Raji (cell line): ENCODE data around the gene PARD6B.

Source experiments
- POLR2A ChIP-seq: IDR thresholded peaks from 2 replicates; pipeline ENCODE4 v1.6.1; 2011; ENCODE audit warnings: low read depth, low read length, control low read depth; ENCODE audit not compliant: insufficient read depth

PARD6B gene

DNA sequence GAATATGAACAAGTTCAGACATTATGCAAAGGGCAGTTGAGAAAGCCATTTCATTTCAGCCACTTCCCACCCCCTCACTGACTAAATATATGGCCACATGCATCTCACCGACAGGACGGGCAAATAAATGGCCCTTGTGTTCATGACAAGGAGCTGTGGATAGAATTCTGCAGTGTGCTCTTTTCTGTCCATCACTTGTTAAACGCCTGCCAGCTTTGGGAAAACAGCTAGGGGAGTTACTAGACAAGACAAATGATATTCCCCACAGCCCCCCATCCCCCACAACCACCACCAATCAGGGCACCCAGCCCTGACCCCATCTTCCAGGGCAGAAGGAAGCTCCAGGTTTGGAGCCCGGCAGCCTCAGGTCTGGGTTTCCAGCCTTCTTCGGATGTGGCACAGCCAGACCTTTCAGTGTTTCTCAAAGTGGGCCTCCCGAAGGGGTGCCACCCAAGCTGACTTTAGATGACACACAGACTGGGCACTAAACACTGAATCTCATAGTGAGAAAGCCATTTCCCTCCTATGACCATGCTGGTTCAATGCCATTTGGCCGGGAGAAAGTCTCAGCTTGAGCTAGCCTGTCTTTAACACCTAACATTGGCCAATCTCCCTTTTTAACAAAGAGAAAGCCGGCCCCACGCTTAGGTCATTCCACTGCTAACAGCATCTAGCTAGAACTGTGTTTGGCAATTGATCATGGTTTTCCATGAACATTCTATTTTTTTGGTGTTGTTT lies 36.1 kb upstream of the PARD6B start:
- TF ChIP-seq POLR2A = no peak

DNA sequence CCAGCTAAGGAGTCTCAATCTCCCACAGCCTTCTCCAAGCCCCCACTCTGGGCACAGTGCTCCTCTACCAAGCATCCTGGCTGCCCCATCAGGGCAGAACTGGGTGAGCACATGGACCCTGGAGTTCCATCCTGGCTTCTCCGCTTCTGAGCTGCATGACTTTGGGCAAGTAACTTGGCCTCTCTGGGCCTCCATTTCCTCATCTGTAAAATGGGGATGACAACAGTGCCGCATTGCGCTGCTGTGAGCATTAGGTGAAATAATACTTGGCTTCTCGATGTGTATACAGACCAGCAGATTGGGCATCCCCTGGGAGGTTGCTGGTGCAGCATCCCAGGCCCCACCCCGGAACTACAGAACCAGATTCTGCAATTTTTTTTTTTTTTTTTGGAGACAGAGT lies 31.7 kb upstream of the PARD6B start:
- no peak for TF ChIP-seq POLR2A

DNA sequence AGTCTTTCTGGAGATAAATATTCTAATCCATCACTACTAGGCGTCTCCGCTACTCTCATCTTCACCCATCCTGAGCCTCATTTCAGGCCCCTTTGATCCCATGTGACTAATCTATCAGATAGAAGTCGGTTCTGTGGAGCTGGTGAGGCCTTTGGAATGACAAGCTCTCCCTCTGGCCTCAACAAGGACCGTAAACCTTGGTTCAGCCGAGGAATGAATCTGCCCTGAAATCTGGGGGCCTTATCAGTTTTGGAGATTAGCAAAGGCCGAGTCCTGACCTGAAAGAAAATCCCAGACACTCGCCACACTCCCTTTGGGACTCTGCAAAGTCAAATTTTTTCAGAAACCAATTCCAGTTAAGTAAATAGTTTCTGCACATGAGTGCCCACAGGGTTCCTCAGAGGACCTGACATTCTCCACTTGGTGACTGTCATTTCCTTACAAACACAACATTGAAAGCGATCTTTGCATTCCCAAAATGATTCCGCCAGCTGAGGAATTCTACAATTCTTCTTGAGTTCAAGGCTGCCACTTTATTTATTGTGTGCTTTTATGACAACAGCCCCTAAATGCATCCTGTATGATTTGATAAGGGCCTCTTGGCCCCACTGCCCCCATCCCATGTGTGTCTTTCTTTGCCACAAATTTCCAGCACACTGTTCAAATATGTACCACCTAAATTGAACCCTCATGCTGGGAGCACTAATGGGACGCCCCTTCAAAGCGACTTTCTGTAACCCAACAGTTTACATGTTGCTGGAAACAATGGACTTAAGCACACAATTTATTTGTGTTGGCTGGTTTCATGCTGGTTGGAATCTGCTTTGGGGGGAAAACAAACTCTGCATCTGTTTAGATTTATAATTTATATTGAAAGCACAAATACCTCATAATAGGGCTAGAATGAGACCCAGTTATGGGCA lies 30.1 kb upstream of the PARD6B start:
- TF ChIP-seq POLR2A = no peak

DNA sequence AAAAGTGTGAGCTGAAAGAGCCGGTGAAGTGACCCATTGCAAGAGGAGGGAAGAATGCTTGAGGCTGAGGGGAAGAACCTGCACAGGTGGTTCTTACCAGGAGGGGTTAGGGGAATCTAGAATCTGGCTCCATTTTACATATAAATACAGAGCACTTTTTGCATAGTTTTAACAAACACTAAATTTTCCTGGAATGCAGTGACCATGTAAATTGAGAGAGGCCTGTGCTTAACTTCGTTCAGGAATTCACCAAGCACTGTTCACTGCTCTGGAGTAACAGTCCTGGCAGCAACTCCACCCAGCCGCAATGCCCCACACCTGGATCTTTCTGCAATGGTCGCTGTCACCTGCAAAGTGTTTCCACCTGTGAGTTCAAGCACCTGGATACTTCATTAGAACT lies 26.9 kb upstream of the PARD6B start:
- TF ChIP-seq POLR2A = no peak

DNA sequence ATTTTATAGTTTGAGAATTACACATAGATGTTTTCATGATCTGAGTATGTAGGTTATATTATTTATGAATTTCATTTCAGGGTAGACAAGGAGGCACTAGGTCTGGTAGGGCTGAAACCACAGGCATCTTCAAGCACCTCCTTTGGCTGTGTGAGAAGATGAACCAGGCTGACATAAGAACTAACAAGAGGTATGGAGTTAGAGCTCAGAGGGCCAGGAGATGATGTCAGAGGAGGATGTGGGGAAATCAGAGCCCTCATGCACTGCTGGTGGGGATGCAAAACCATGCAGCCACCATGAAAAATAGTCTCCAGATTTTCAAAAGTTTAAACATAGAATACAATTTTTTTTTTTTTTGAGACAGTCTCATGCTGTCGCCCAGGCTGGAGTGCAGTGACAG lies 26.4 kb upstream of the PARD6B start:
- TF ChIP-seq POLR2A = no peak

DNA sequence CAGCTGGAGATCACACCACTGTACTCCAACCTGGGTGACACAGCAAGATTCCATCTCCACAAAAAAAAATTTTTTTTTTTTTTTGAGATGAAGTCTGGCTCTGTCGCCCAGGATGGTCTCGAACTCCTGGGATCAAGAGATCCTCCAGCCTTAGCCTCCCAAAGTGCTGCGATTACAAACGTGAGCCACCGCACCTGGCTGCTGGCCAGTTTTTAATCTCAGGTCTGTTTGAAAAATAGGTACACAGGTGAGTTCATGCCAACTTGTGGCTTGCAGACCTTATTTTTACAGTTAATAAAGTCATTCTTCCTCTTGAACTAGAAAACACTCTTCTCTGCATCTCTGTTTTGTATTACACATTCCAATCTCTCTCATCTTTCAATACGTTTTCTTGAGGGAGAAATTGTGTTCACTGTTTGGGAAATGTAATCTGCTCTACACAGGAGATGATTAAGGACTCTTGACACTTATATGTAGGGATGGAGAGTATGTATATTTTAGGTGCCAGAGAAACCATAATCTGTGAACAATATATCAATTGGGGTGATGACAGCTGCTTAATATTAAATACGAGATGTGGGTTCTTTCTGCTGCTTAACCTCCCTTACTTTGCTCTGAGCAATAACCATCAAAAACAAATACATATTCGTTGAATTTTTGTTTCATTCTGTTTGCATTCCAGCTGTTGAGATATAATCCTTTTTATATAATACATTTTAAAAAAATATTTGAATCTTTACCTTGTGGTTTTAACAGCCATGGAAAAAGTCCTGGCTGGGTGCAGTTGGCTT lies 22.3 kb upstream of the PARD6B start:
- no peak for TF ChIP-seq POLR2A

DNA sequence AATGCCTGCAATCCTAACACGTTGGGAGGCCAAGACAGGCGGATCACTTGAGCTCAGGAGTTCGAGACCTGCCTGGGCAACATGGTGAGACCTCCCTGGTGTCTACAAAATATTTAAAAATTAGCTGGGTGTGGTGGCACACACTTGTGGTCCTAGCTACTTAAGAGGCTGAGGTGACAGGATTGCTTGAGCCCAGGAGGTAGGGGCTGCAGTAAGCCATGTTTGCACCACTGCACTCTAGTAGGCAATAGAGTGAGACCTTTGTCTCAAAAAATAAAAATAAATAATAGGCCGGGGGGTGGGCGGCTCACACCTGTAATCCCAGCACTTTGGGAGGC lies 21.8 kb upstream of the PARD6B start:
- TF ChIP-seq POLR2A = no peak

DNA sequence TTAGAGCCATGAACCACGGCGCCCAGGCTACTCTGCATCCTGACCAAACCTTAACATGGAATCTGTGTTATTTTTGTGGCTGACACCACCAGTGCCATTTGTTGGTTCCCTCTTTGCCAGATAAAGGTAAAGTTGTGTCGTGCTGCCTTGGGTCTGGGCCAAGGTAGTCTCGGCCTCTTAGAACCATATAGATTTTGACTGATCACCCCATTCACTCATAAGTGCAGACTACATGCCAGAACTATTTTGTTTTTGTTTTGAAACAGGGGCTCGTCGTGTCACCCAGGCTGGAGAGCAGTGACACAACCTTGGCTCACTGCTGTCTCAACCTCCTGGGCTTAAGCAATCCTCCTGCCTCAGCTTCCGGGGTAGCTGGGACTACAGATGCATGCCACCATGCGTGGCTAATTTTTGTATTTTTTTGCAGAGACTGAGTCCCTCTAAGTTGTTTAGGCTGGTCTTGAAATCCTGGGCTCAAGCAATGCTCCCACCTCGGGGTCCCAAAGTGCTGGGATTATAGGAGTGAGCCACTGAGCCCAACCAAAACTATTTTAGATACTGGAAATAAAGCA lies 20.8 kb upstream of the PARD6B start:
- TF ChIP-seq POLR2A = no peak

DNA sequence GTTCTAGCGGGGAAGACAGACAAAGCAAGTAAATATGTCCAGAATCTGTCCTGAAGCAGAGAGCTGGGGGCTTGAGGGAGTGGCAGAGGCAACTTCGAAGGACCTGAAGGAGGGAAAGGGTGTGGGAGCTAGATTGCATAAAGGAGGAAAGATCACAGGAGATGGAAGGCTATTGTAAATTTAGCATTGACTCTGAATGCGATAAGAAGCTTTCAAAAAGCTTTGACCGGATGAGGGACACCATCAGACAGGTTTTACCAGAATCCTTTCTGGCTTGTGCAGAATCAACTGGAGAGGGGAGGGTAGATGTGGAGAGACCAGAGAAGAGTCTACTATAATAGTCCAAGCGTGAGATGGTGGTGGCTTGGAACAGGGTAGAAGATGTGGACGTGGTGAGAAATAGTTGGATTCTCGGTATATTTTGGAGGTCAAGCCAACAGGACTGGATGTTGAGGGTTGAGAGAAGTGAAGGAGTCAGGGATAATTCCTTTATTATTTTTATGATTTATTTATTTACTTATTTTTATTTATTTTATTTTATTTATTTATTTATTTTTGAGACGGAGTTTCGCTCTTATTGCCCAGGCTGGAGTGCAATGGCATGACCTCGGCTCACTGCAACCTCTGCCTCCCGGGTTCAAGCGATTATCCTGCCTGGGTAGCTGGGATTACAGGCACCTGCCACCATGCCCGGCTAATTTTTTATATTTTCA lies 20.1 kb upstream of the PARD6B start:
- no peak for TF ChIP-seq POLR2A

DNA sequence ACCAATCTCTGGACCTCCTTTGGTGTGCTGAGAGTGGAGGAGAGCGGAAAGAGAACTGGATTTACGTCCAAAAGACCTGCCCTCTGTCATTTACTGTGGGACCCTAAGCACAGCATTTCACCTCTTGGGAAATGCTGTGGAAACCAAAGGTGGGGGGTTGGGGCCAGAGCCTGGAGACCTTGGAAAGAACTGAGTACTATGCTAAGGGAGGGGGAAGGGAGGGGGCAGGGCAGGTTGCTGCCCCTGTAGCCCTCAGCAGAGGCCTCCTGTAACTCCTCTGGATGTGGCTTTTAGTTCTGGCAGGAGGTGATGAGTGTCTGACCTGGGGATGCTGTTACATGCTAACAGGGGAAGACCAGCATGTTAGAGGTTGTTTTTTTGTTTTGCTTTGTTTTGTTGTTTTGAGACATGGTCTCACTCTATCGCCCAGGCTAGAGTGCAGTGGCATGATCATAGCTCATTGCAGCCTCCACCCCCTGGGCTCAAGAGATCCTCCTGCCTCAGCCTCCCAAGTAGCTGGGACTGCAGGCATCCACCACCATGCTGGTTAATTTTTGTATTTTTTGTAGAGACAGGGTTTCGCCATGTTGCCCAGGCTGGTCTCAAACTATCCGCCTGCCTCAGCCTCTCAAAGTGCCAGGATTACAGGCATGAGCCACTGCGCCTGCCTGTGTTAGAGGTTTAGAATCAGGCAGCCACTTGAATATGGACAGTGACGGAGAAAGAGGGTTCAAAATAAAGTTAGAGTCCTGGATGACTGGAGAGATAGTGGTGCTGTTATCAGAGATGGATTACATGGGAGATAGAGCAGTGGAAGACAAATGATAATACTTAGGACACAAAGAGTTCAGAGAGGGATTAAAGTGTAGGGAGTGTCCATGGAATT lies 18.4 kb upstream of the PARD6B start:
- TF ChIP-seq POLR2A = no peak

DNA sequence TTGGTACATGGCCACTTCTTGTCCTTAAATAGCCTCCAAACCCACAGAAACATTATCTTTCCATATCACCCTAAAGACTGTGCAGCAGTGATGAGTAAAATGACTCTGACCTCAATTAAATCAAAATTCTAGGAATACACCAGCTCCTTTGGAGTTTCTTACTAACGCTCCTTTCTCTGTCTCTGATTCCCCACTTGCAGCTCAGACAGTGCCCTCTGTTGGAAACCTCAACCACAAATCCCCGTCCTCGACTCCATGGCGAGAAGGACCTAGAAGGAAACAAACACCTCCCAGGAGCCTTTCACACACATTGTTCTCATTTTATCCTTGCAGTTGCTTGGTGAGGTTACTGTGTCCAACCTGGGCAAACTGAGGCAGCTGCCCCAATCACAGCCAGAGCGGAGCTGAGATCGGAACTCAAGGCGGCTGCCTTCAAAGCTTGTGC lies 17.7 kb upstream of the PARD6B start:
- TF ChIP-seq POLR2A = no peak

DNA sequence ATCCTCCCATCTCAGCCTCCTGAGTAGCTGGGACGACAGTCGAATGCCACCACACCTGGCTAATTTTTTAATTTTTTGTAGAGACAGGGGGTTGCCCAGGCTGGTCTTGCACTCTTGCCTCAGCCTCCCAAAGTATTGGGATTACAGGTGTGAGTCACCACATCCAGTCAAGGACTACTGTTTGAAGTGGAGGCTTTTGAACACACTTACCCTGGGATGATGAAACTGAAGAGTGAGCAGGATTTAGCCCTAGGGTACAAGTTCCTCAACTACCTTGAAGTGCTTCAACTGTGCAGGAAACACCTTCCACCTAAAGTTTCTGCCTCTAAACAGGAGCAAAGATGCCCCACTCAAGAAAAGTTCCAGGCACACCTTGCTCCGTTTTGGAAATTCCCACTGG lies 15.7 kb upstream of the PARD6B start:
- no peak for TF ChIP-seq POLR2A

DNA sequence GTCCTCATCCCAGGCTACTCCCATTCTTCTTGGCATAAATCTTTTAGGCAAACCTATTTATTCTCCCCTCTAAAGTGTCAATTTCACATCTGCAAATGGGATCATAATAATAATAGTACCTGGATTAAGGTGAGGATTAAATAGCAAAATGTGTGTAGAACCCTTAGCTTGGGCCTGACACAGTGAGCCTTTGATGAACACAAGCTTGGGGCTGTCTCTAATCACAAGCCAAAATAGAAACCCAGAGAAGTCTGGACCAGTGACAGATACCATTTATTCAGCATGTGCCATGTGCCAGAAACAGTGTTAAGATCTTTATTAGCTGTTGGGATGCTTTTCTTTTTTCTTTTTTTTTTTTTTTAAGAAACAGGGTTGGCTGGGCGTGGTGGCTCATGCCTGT lies 14.9 kb upstream of the PARD6B start:
- TF ChIP-seq POLR2A = no peak

DNA sequence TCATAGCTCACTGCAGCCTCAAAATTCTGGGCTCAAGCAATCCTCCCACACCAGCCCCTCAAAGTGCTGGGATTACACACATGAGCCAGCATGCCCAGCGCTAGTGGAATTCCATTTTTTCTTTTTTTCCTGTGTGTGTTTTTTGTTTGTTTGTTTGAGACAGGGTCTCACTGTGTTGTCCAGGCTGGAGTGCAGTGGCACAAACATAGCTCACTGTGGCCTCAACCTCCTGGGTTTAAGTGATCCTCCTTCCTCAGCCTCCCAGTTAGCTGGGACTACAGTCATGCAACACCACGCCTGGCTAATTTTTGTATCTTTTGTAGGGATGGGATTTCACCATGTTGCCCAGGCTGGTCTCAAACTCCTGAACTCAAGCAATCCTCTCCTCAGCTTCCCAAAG lies 14.1 kb upstream of the PARD6B start:
- TF ChIP-seq POLR2A = no peak
